KOPT-K1 (cell line): ENCODE measurements around the gene BACE1.
A peak's percentile ranks its signal among the peaks of the same experiment; 100 is the strongest.
"Not testable (repeated sequence)": the region's sequence is repeated elsewhere in the genome, so short reads cannot be mapped to it uniquely, and the experiment has no call there.

Source experiments
- H3K27ac ChIP-seq: fragments of 200-600 bp; sonication (generic); 2 replicates; pipeline ENCODE4 v1.5.1; 2016; ENCODE audit warnings: antibody characterized with exemption, mild to moderate bottlenecking, low read depth, low read length; ENCODE audit not compliant: poor library complexity, severe bottlenecking
- H3K36me3 ChIP-seq: fragments of 200-600 bp; sonication (generic); 2 replicates; pipeline ENCODE4 v1.5.1; 2017; ENCODE audit warnings: antibody characterized with exemption, mild to moderate bottlenecking, low read length, moderate library complexity; ENCODE audit not compliant: insufficient read depth
- H3K9me3 ChIP-seq: fragments of 200-600 bp; sonication (generic); 2 replicates; pipeline ENCODE4 v1.5.1; 2017; ENCODE audit warnings: antibody characterized with exemption, low read length, mild to moderate bottlenecking; ENCODE audit not compliant: insufficient read depth, poor library complexity, severe bottlenecking

Gene BACE1

DNA sequence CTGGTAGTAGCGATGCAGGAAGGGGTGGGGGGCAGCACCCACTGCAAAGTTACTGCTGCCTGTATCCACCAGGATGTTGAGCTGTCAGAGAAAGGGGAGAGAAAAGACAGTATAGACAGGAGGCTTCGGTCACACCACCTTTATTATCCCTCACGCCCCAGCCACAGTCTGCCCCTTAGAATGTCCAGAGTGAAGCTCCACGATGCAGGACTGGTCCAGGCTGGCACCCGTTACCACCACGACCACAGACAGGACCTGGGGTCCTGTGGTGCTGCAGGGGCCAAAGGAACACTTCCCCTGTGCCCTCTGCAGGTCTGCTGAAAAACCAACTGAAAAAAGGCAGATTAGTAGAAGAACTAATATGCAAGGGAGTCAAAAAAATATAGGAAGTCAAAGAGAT is 19.2 kb downstream of the BACE1 start:
- Histone ChIP-seq H3K9me3 (no peaks in the 10 kb centered on the region), H3K36me3 (no peaks in the 10 kb centered on the region)

DNA sequence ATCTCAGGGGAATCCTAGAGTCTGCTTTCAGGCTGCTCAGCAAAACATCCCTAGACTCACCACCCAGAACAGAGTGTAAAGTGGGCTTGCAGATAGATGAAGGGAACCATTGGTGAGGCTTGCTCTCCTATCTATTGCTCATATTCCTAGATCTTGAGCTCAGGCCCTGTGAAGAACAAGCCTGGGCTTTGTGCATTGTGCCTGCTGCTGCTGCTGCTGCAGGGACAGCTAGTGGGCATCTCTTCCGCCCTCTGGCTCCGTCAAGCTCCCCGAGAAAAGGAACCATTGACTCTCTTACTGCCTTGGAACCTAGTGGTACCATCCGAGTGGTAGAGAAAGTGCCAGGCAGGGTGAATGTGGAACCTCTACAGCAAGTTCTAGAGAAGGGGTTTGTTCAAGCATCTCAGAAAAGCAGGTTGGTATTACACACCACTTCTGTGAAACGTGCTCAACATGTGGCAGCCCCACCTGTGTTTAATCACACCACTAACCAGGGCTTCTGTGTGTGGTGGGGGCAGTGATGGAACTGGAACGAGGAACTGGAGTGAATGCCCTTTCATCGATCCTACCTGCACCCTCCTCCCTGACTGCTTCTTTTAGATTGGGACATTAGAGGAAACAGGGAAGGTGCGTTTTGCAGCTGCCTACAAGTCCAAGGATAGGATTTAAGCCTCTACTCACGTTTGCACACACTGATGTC is 20.5 kb downstream of the BACE1 start:
- H3K36me3 ChIP-seq, result no peaks in the 10 kb centered on the region
- no peaks in the 10 kb centered on the region for H3K9me3 ChIP-seq
- H3K27ac ChIP-seq, result no peak overlapping the region

More for the DNA sequence above, 19.2 kb downstream of the BACE1 start:
- H3K27ac ChIP-seq, result no peak overlapping the region

DNA sequence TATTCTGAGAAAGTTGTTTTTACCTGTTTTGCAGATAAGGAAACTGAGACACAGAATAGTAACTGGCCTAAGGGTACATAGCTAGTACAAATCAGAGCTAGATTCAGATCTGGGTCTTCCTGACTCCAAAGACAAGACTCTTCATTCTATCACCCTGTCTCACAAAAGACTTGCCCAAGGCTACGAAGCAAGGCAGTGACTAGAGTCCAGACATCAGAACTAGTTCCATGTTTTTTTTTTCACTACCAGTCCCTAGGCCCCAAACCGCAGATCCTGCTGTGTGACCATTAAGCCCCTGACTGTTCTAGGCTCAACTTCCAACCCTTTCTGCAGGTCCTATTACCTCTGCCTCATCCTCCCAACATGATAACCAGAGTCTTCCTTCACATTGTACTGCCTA is 23.4 kb downstream of the BACE1 start:
- Histone ChIP-seq H3K27ac (no peak overlapping the region), H3K9me3 (no peaks in the 10 kb centered on the region), H3K36me3 (peaks cover 8% of the 10 kb centered on the region; the same call in 1 of the 2 replicates)

DNA sequence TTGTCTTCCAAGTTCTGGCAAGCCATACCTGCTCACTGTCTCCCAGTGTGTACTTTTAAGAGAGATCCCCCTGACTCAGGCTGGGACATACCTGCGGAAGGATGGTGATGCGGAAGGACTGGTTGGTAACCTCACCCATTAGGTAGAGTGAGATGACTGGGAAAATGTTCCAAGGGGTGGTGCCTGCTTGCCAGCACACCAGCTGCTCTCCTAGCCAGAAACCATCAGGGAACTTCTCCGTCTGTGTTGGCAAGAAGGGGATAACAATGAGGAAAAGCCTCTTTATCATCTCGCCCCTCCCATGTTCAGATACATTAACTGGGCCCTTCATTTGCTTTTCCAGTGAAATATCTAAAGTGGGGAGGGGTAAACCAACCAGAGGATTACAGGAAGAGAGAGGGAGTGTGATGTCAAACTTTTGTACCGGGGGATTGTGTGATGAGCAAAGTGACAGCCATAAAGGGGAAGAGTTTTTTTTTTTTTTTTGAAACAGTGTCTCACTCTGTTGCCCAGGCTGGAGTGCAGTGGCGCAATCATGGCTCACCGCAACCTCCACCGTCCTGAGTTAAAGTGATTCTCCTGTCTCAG is 25.2 kb downstream of the BACE1 start, which contains the start of gene BACE1-AS:
TSS of gene BACE1-AS (plus strand) at position 538 of the 588 bp plus-strand sequence.
- H3K36me3 ChIP-seq, result peaks cover 9% of the 10 kb centered on the region
- H3K27ac ChIP-seq, result no peak within 1 kb of the TSS
- H3K9me3 ChIP-seq, result no peaks in the 10 kb centered on the region

DNA sequence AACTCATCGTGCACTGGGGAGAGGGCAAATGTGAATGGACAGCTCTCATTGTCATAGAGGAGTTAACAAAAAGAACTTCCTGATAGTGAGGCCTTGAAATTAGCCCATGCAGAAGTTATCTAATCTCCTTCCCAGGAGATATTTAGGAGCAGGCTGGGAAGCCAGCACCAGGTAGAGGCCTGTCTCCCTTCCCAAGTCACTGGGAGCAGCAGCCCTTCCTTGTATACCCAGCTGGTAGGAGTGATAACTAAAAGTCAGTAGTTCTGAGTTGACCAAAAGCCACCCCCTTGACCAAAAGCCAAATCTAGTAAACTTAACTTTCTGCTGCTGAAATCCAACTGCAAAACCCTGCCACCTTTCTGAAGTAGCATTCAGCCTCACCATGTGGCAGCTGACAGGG is 26.3 kb downstream of the BACE1 start:
- Histone ChIP-seq H3K27ac (no peak overlapping the region), H3K36me3 (peaks cover 21% of the 10 kb centered on the region), H3K9me3 (no peaks in the 10 kb centered on the region)

DNA sequence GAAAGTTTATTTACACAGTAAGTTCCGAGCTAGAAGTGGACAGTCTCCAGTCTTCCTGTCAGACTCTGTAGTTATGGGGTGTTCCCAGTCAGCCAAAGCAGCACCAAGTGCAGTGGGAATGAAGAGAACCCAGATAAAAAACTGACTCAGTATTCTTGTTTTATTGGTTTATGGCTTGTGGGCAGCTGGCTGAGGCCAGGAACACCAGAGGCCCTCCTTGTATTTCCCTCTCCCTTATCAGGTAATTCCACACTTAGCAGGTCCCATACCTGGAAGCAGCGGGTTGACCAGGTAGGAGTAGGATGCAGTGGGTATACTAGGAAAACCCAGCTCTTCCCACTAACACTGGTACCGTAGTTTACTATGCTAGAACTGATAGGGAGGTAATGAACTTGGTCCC is 28.4 kb downstream of the BACE1 start:
- H3K36me3 ChIP-seq, result peaks cover 41% of the 10 kb centered on the region
- no peak overlapping the region for H3K27ac ChIP-seq
- H3K9me3 ChIP-seq, result no peaks in the 10 kb centered on the region

DNA sequence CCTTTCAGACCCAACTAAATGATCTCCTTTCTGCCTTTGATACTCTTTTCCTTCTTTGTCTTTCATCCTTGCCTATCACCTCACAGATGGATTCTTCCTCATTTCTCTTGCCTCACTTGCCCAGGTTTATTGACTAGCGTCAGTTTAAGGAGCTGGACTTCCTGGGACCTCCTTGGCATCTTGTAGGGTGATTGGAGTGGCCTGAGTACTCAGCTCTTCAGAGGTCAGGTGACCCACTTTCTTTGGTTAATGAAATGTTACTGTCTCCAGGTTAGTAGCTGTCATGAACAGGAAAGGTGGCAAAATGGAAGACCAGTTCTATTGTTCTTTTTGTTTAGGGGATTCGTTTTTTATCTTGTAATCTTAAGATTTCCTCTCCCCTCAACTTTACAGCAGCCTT is 29.5 kb downstream of the BACE1 start:
- Histone ChIP-seq H3K36me3 (peaks cover 52% of the 10 kb centered on the region), H3K9me3 (no peaks in the 10 kb centered on the region)

DNA sequence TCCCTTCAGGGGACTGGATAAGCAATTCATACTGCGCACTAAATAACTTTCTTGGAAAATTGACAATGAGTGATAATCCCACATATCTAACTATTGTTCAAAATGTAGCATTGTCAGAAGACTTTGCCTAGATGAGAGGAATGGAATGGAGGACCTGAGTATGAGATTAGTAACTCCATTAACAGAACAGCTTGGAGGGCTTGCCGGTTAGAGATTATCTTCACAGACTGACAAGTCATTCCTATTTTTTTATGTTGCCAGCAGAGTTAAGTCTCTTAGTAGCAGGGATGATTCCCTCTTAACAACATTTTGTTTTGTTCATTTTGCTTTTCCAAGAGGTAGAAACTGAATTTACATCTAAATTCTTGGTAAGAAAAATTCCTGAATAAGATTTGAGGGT is 32.0 kb downstream of the BACE1 start:
- Histone ChIP-seq H3K9me3 (no peaks in the 10 kb centered on the region), H3K27ac (no peak overlapping the region), H3K36me3 (peaks cover 57% of the 10 kb centered on the region)

More for the DNA sequence above, 29.5 kb downstream of the BACE1 start:
- no peak overlapping the region for H3K27ac ChIP-seq

DNA sequence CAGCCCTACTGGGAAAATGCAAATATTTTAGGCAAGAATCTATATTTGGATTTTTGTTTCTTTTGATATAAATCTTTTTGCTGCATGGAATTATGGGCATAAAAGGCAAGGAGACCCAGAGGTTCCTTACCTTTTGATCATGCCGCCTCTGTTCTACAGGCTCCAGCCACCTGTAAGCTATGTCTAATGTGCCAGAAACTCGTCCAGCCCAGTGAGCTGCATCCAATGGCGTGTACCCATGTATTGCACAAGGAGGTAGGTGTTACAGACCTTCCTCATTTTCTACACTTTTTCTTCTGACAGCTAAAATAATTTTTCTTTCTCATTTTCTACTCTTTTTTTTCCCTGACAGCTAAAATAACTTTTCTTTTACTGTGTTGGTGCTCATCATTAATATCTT is 33.1 kb downstream of the BACE1 start:
- no peaks in the 10 kb centered on the region for H3K9me3 ChIP-seq
- no peak overlapping the region for H3K27ac ChIP-seq
- H3K36me3 ChIP-seq, result peaks cover 56% of the 10 kb centered on the region

DNA sequence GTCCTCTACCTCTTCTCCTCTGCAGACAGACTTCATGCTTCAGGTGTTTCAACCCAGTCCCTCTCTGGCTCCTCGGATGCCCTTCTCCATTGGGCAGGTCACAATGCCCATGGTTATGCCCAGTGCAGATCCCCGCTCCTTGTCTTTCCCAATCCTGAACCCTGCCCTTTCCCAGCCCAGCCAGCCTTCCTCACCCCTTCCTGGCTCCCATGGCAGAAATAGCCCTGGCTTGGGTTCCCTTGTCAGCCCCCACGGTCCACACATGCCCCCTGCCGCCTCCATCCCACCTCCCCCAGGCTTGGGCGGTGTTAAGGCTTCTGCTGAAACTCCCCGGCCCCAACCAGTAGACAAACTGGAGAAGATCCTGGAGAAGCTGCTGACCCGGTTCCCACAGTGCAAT is 34.2 kb downstream of the BACE1 start:
- H3K36me3 ChIP-seq, result peaks cover 56% of the 10 kb centered on the region

DNA sequence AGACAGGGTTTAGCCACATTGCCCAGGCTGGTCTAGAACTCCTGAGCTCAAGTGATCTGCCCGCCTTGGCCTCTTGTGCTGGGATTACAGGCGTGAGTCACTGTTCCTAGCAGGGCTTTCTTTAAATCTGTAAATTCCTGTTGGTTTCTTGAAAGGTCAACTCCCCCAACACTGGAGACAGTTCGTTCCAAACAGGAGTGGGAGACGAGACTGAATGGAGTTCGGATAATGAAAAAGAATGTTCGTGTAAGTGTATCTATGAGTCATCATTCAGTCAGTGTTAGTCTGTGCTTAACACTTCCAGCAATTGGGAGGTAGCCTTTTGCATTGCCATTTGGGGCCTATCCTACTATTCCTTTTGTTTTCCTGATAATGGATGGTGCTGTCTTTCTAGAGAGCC is 34.9 kb downstream of the BACE1 start:
- Histone ChIP-seq H3K36me3 (peaks cover 56% of the 10 kb centered on the region), H3K9me3 (no peaks in the 10 kb centered on the region), H3K27ac (no peak overlapping the region)

More for the DNA sequence above, 34.2 kb downstream of the BACE1 start:
- H3K27ac ChIP-seq, result no peak overlapping the region
- H3K9me3 ChIP-seq, result no peaks in the 10 kb centered on the region

DNA sequence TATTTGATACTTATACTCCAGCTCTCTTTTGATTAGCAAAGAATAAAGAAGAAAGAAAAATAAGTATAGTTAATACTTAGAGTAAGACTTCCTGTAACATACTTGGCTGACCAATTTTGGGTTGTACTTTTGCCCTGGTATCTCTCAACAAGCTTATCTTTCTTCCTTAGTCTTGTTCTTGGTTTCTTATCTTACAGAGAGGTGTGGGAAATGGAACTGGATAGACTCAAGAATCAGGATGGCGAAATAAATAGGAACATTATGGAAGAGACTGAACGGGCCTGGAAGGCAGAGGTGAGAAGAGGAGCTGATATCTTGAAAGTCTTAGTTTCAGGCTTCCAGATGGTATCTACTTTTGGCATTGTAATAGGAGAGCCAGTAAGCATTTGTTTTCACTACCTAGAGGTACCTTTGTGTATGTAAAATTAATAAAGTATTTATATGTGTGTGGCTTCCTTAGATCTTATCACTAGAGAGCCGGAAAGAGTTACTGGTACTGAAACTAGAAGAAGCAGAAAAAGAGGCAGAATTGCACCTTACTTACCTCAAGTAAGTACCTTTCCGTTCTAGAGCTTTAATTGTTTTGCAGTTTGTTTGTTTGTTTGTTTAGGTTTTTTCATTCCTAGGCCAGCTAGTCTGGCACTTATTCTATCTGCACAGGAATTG is 36.2 kb downstream of the BACE1 start:
- peaks cover 44% of the 10 kb centered on the region for H3K36me3 ChIP-seq
- H3K27ac ChIP-seq, result peak overlapping the region; percentile 37
- no peaks in the 10 kb centered on the region for H3K9me3 ChIP-seq

DNA sequence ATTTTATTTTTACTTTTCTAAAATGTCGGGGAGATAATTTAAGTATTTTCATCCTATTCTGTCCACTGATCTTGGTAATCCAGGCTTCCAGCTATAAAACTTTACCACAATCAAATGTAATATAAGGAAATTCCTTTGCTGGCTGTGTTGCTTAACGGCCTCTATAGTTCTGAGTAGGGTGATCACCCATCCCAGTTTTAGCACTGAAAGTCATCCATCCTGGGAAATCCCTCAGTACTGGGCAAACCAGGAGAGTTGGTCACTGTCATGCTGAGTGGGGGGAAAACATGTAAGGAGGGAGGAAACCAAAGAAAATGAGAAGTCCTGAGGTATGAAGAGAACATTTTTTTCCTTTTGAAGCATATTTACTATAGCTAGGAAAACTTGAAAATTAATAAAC is 37.7 kb downstream of the BACE1 start:
- Histone ChIP-seq H3K36me3 (peaks cover 38% of the 10 kb centered on the region), H3K9me3 (peaks cover 5% of the 10 kb centered on the region), H3K27ac (no peak overlapping the region)

DNA sequence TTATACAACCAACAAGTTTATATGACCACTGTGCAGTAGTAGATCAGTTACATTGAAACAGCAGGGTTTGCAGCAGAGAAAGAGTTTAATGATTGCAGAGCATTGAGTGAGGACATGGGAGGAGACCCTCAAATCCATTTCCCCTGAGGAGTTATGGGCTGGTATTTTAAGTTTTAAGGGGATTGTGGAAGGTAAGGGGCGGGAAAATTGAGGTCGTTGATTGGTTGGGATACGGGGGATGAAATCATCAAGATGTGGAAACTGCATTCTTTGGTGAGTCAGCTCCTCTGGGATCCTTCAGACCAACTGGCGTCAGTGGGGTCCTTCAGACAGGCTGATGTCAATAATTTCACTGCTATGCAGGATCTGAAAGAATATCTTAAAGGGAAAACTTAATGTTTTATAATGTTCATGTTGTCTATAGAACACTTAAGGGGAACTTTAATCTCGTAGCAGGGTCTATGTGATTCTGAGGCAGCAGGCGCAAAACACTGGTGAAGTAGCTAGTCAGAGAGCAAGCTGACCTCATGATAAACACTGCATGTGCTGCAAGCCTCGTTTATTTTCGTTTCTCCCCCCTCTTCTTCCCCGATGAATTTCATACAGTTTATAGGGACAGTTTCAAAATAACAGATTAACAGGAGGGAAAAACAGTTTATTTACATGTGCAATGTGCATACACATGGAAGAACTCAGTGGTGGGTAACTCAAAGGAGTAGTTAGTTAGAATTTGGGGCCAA is 42.3 kb downstream of the BACE1 start:
- no peak overlapping the region for H3K27ac ChIP-seq
- H3K9me3 ChIP-seq, result peaks cover 12% of the 10 kb centered on the region
- H3K36me3 ChIP-seq, result peaks cover 14% of the 10 kb centered on the region; the same call in 1 of the 2 replicates

DNA sequence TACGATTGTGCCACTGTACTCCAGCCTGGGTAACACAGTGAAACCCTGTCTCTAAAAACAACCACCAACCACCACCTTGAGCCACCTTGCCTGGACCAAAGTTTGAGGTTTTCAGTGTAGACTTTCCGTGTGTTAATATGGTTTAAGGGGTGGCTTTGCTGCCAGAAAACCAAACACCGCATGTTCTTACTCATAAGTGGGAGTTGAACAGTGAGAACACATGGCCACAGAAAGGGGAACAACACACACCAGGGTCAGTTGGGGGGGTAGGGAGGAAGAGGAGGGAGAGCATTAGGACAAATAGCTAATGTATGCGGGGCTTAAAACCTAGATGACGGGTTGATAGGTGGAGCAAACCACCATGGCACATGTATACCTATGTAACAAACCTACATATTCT is 43.9 kb downstream of the BACE1 start:
- Histone ChIP-seq H3K36me3 (peaks cover 14% of the 10 kb centered on the region; the same call in 1 of the 2 replicates), H3K9me3 (peaks cover 12% of the 10 kb centered on the region)
- H3K27ac ChIP-seq, result not testable (repeated sequence)
